IPS DF 6.9 (cell line): ENCODE results near the gene FARSB.

Experiments used
- DNase-seq: peaks from one replicate; pipeline ENCODE4 v3.0.0-alpha.2; 2013; ENCODE audit warnings: low read depth, low spot score
- H3K27ac ChIP-seq: one replicate; pipeline ENCODE4 v1.5.1; 2013; ENCODE audit warnings: low read length, control low read depth
- H3K27me3 ChIP-seq: 2 replicates; pipeline ENCODE4 v1.6.1; 2013; ENCODE audit warnings: mild to moderate bottlenecking, low read length; ENCODE audit not compliant: control insufficient read depth, insufficient read depth
- H3K36me3 ChIP-seq: 2 replicates; pipeline ENCODE4 v1.6.1; 2013; ENCODE audit warnings: low read length; ENCODE audit not compliant: control insufficient read depth, insufficient read depth
- H3K4me1 ChIP-seq: 2 replicates; pipeline ENCODE4 v1.6.1; 2013; ENCODE audit warnings: low read length; ENCODE audit not compliant: control insufficient read depth, insufficient read depth
- H3K4me3 ChIP-seq: 2 replicates; pipeline ENCODE4 v1.5.1; 2013; ENCODE audit warnings: mild to moderate bottlenecking, low read length
- H3K9me3 ChIP-seq: 2 replicates; pipeline ENCODE4 v1.6.1; 2013; ENCODE audit warnings: low read length, inconsistent platforms; ENCODE audit not compliant: control insufficient read depth, insufficient read depth
- WGBS: extraction: QIAGEN DNeasy Blood & Tissue Kit; methylation state at CpG from one replicate; pipeline ENCODE4 v1.1.7; 2013; ENCODE audit warnings: mixed read lengths, missing lambda C conversion rate; ENCODE audit not compliant: insufficient read length, insufficient coverage; 5-methylcytosine and 5-hydroxymethylcytosine counted together

The FARSB gene

DNA sequence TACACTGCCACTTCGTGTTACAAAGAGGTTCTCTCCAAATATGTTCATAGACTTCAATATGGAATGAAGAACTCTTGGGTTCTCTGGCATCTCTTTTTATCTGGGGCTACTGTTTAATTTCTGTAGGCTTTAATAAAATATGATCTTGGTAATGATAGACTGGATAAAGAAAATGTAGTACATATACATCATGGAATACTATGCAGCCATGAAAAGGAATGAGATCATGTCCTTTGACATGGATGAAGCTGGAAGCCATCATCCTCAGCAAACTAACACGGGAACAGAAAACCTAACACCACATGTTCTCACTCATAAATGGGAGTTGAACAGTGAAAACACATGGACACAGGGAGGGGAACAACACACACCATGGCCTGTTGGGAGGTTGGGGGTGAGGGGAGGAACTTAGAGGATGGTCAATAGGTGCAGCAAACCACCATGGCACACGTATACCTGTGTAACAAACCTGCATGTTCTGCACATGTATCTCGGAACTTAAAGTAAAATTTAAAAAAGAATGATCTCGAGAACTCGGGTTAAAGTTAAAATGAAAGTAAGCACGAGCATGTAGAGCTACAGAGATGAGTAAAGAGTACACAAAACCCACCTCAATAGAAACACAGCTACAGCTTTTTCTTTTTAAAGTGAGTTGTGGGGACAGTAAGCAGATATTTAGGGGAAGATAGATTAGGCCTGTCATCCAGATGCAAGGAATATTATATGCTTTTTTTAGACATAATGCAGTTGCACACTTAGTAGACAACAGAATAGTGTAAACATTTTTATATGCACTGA, 129.2 kb downstream of the FARSB start:
- no peak overlapping the region for H3K4me3 ChIP-seq
- H3K4me1 ChIP-seq = no peaks in the 10 kb centered on the region
- no peaks in the 10 kb centered on the region for H3K9me3 ChIP-seq
- no peaks in the 10 kb centered on the region for H3K36me3 ChIP-seq
- no peak overlapping the region for H3K27ac ChIP-seq
- H3K27me3 ChIP-seq = no peaks in the 10 kb centered on the region
- no peak for DNase-seq
- no CpG with 5 or more reads among the region's 7 CpGs for WGBS

DNA sequence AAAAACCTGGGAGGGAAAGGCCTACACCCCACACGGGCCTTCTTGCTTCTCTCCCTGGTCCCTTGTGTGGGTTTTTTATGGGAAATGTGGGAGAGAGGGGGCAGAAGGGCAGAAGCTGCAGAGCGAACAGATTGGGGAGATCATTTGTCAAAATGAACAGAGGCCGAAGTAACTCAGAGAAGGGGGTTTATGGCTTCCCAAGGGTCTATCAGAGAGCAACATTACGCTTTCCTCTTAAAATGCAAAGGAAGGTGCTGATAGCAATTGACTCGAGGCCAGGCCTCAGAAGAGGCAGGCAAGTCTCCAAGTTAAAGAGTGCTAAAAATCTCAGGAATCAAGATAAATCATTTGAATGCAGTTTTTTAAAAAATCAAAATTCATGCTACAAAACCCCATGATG, 130.1 kb downstream of the FARSB start:
- H3K9me3 ChIP-seq = no peaks in the 10 kb centered on the region
- no peak overlapping the region for H3K4me3 ChIP-seq
- H3K27ac ChIP-seq = no peak overlapping the region
- H3K4me1 ChIP-seq = no peaks in the 10 kb centered on the region
- H3K27me3 ChIP-seq = no peaks in the 10 kb centered on the region
- DNase-seq = no peak
- no CpG with 5 or more reads among the region's 5 CpGs for WGBS
- H3K36me3 ChIP-seq = no peaks in the 10 kb centered on the region

- Histone ChIP-seq H3K27me3 (no peaks in the 10 kb centered on the region), H3K9me3 (no peaks in the 10 kb centered on the region), H3K27ac (no peak overlapping the region), H3K36me3 (no peaks in the 10 kb centered on the region), H3K4me3 (no peak overlapping the region), H3K4me1 (no peaks in the 10 kb centered on the region)
- WGBS = no CpG with 5 or more reads among the region's 4 CpGs
- no peak for DNase-seq
Observed at GRCh38 chr2:222523783-222524544, 131.9 kb downstream of the FARSB start.

DNA sequence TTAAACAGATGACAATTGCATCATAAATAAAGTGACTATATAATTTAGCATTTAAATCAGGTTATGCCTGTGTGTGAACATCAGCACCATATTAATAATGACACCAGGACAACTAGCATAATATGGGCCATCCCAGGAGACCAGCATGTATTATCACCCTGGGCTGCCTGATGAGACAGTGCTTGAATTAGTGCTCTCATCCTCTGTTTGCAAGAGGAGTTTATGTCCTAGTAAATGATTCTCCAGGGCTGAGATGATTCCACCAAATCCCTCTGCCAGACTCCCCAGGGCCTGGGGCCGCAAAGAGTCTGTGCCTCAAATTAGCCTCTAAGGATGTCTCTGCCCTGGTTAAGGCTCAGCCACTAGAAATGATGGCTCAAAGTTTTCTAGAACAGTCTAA, 133.8 kb downstream of the FARSB start:
- no CpG with 5 or more reads among the region's 1 CpG for WGBS
- no peak for DNase-seq
- H3K9me3 ChIP-seq = no peaks in the 10 kb centered on the region
- no peak overlapping the region for H3K4me3 ChIP-seq
- H3K4me1 ChIP-seq = peaks cover 2% of the 10 kb centered on the region; the same call in 1 of the 2 replicates
- no peaks in the 10 kb centered on the region for H3K36me3 ChIP-seq
- H3K27me3 ChIP-seq = no peaks in the 10 kb centered on the region
- no peak overlapping the region for H3K27ac ChIP-seq

DNA sequence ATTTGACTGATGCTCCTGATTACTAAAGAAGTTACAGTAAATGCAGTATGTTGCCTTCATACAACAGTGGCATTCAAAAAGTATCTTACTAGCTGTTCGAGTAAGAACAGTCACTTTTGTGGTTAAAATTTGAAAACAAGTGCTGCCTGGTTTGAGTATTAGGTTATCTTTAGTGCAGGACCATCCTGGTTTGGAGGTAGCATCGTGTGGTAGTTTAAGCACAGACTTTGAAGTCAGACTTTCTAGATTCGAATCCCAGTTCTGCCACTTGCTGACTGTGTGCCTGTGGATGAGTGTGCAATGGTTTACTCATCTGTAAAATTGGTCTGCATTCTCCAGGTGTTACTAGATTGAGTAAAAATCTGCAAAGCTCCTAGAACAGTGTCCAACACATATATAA, 134.8 kb downstream of the FARSB start:
- no peak overlapping the region for H3K27ac ChIP-seq

More for the DNA sequence above, 134.8 kb downstream of the FARSB start:
- Histone ChIP-seq H3K9me3 (no peaks in the 10 kb centered on the region), H3K27me3 (no peaks in the 10 kb centered on the region), H3K4me1 (peaks cover 2% of the 10 kb centered on the region; the same call in 1 of the 2 replicates), H3K4me3 (no peak overlapping the region), H3K36me3 (no peaks in the 10 kb centered on the region)
- WGBS = no CpG with 5 or more reads among the region's 3 CpGs
- no peak for DNase-seq
